SK-N-MC (cell line): ENCODE data around the gene MTG1.
"Not testable (repeated sequence)": the region's sequence is repeated elsewhere in the genome, so short reads cannot be mapped to it uniquely, and the experiment has no call there.

Experiments
- DNase-seq: peaks from one replicate; pipeline ENCODE4 v3.0.0-alpha.2; 2011; ENCODE audit warnings: low read depth, low spot score
- H3K27ac ChIP-seq: fragments of 200-600 bp; sonication (generic); 2 replicates; pipeline ENCODE4 v1.5.1; 2016; ENCODE audit warnings: mixed run types
- H3K36me3 ChIP-seq: fragments of 200-600 bp; sonication (generic); 2 replicates; pipeline ENCODE4 v1.6.1; 2017; ENCODE audit warnings: antibody characterized with exemption, low read length, mixed read lengths; ENCODE audit not compliant: insufficient read depth
- H3K4me3 ChIP-seq: fragments of 200-600 bp; sonication (generic); 2 replicates; pipeline ENCODE4 v1.5.1; 2016
- H3K9ac ChIP-seq: fragments of 200-600 bp; sonication (generic); 2 replicates; pipeline ENCODE4 v1.8.0; 2017; ENCODE audit warnings: mixed run types, mixed read lengths; ENCODE audit not compliant: insufficient read length
- H3K9me3 ChIP-seq: fragments of 200-600 bp; sonication (generic); 2 replicates; pipeline ENCODE4 v1.6.1; 2017; ENCODE audit warnings: low read depth, mild to moderate bottlenecking, antibody characterized with exemption, low read length, moderate library complexity, mixed read lengths
- EZH2 ChIP-seq: fragments of 200-600 bp; sonication (generic); IDR thresholded peaks from one replicate; pipeline ENCODE4 v1.6.1; 2017; ENCODE audit warnings: antibody characterized with exemption
- FOXP2 ChIP-seq: optimal IDR thresholded peaks from 2 replicates; pipeline ENCODE3; 2011; ENCODE audit warnings: mild to moderate bottlenecking, moderate library complexity; ENCODE audit not compliant: insufficient read depth; ENCODE audit errors: extremely low read length, control extremely low read depth
- POLR2AphosphoS5 ChIP-seq: IDR thresholded peaks from 2 replicates; pipeline ENCODE4 v1.6.1; 2012; ENCODE audit warnings: mild to moderate bottlenecking, low read depth, low read length, borderline replicate concordance

Gene MTG1

GRCh38 chr10:133373174-133374090, 20.5 kb upstream of the MTG1 start, which contains the start of gene ECHS1:
Gene ECHS1, minus strand, starts transcription at chr10:133373354. Its CDS starts 21 bp downstream, at chr10:133373333.
- Histone ChIP-seq H3K27ac (no peak within 1 kb of the TSS), H3K9me3 (no peaks in the 10 kb centered on the region), H3K9ac (peak within 1 kb of the TSS; percentile 63), H3K36me3 (no peaks in the 10 kb centered on the region; the same call in 1 of the 2 replicates), H3K4me3 (peak within 1 kb of the TSS; percentile 74)
- no peak for DNase-seq
- TF ChIP-seq POLR2AphosphoS5 (peak; percentile 74; the same call in 1 of the 2 replicates), EZH2 (no peak), FOXP2 (no peak)

- no peak overlapping the region for H3K9ac ChIP-seq
- H3K27ac ChIP-seq, result no peak overlapping the region
- no peak for DNase-seq
- H3K36me3 ChIP-seq, result no peaks in the 10 kb centered on the region
- H3K9me3 ChIP-seq, result no peaks in the 10 kb centered on the region
- H3K4me3 ChIP-seq, result no peak overlapping the region
- TF ChIP-seq FOXP2 (no peak), POLR2AphosphoS5 (no peak), EZH2 (no peak)
Measured at GRCh38 chr10:133375357-133376115, 18.4 kb upstream of the MTG1 start.

- not testable (repeated sequence) for H3K36me3 ChIP-seq, H3K9me3 ChIP-seq, H3K9ac ChIP-seq, H3K27ac ChIP-seq, DNase-seq, H3K4me3 ChIP-seq
Measured at GRCh38 chr10:133376183-133376582, 17.8 kb upstream of the MTG1 start.

GRCh38 chr10:133377025-133377817, 16.7 kb upstream of the MTG1 start:
- Histone ChIP-seq H3K9ac (no peak overlapping the region), H3K4me3 (no peak overlapping the region), H3K9me3 (no peaks in the 10 kb centered on the region), H3K27ac (no peak overlapping the region), H3K36me3 (no peaks in the 10 kb centered on the region)
- no peak for DNase-seq
- no peak for TF ChIP-seq FOXP2
- TF ChIP-seq EZH2, result no peak
- TF ChIP-seq POLR2AphosphoS5, result no peak

- Histone ChIP-seq H3K9me3 (no peaks in the 10 kb centered on the region), H3K36me3 (no peaks in the 10 kb centered on the region), H3K4me3 (peak overlapping the region; percentile 79), H3K9ac (no peak overlapping the region), H3K27ac (no peak overlapping the region)
- TF ChIP-seq POLR2AphosphoS5 (no peak), FOXP2 (no peak), EZH2 (no peak)
- DNase-seq, result no peak
Measured at GRCh38 chr10:133377818-133378250, 16.1 kb upstream of the MTG1 start.

GRCh38 chr10:133378251-133379096, 15.5 kb upstream of the MTG1 start:
- peak overlapping the region; percentile 79 for H3K4me3 ChIP-seq
- no peak overlapping the region for H3K9ac ChIP-seq
- no peak for DNase-seq
- H3K27ac ChIP-seq, result no peak overlapping the region
- no peaks in the 10 kb centered on the region for H3K36me3 ChIP-seq
- TF ChIP-seq POLR2AphosphoS5, result peak; percentile 20; the same call in 1 of the 2 replicates
- no peak for TF ChIP-seq EZH2
- H3K9me3 ChIP-seq, result no peaks in the 10 kb centered on the region

- H3K9ac ChIP-seq, result no peak within 1 kb of the TSS
- peak within 1 kb of the TSS; percentile 79 for H3K4me3 ChIP-seq
- no peak for DNase-seq
- H3K27ac ChIP-seq, result no peak within 1 kb of the TSS
- H3K36me3 ChIP-seq, result no peaks in the 10 kb centered on the region
- TF ChIP-seq EZH2 (no peak), FOXP2 (no peak), POLR2AphosphoS5 (no peak)
- H3K9me3 ChIP-seq, result no peaks in the 10 kb centered on the region
Measured at GRCh38 chr10:133379152-133379800, 14.7 kb upstream of the MTG1 start, which contains the start of gene PAOX. Gene PAOX, plus strand, starts transcription at chr10:133379262. Its CDS starts 55 bp downstream, at chr10:133379317.
